Brain microvascular endothelial cell (primary cell): Measurements from ENCODE around the gene GRPEL1.

Experiments used
- DNase-seq: peaks from one replicate; pipeline ENCODE4 v3.0.0-alpha.2; 2020
- H3K27ac ChIP-seq: fragments of 250-450 bp; sonication (Bioruptor Pico); 2 replicates; pipeline ENCODE4 v1.5.1; 2020; ENCODE audit warnings: mild to moderate bottlenecking, moderate library complexity
- H3K27me3 ChIP-seq: fragments of 250-450 bp; sonication (Bioruptor Pico); replicated peaks from 2 replicates; pipeline ENCODE4 v1.5.1; 2020; ENCODE audit warnings: mild to moderate bottlenecking
- H3K36me3 ChIP-seq: fragments of 250-450 bp; sonication (Bioruptor Pico); replicated peaks from 2 replicates; pipeline ENCODE4 v1.5.1; 2020; ENCODE audit warnings: mild to moderate bottlenecking
- H3K4me3 ChIP-seq: 2 replicates; pipeline ENCODE4 v1.5.1; 2011; ENCODE audit warnings: low read depth, mild to moderate bottlenecking, control low read depth, low read length, moderate library complexity
- in situ Hi-C: cut with HindIII; loops from 2 replicates; pipeline ENCODE4 v1.10.0; 2017; ENCODE audit warnings: low sequenced_read_pairs, low pct_ligation_motif_present
- TF ChIP-seq, protein P1 (sequence below): IDR thresholded peaks from 2 replicates; pipeline ENCODE4 v1.5.1; 2011; ENCODE audit warnings: low read depth, mild to moderate bottlenecking, moderate library complexity, low read length, control low read depth, inconsistent platforms; ENCODE audit errors: missing control alignments

GRPEL1 gene

DNA sequence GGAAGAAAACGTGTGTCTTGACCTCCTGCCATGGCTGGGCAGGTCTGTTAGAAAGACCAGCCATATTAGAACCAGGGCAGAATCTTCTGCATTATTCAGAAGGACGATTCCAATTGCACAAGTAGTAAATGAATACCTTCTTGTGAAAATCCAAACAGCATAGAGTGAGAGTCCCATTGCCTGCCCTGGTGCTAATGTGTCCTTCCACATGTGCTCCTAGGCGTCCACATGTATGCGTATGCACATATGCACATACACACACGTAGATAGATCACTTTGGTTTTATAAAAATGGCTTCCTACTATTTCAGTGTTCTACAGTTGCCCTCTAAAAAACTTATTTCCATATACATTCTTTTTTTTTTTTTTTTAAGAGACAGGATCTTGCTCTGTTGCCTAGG, 10.2 kb upstream of the GRPEL1 start:
- Histone ChIP-seq H3K27me3 (peaks cover 3% of the 10 kb centered on the region), H3K4me3 (no peak overlapping the region), H3K27ac (no peak overlapping the region), H3K36me3 (no peaks in the 10 kb centered on the region)
- in situ Hi-C loops: no loop called here
- TF ChIP-seq, protein P1, sequence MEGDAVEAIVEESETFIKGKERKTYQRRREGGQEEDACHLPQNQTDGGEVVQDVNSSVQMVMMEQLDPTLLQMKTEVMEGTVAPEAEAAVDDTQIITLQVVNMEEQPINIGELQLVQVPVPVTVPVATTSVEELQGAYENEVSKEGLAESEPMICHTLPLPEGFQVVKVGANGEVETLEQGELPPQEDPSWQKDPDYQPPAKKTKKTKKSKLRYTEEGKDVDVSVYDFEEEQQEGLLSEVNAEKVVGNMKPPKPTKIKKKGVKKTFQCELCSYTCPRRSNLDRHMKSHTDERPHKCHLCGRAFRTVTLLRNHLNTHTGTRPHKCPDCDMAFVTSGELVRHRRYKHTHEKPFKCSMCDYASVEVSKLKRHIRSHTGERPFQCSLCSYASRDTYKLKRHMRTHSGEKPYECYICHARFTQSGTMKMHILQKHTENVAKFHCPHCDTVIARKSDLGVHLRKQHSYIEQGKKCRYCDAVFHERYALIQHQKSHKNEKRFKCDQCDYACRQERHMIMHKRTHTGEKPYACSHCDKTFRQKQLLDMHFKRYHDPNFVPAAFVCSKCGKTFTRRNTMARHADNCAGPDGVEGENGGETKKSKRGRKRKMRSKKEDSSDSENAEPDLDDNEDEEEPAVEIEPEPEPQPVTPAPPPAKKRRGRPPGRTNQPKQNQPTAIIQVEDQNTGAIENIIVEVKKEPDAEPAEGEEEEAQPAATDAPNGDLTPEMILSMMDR: no peak
- DNase-seq: no peak

- Histone ChIP-seq H3K36me3 (no peaks in the 10 kb centered on the region), H3K4me3 (no peak overlapping the region), H3K27me3 (peaks cover 3% of the 10 kb centered on the region), H3K27ac (no peak overlapping the region)
- no peak for DNase-seq
- in situ Hi-C loops: no loop called here
- TF ChIP-seq, protein P1: no peak
Measured at GRCh38 chr4:7077371-7077770, 9.5 kb upstream of the GRPEL1 start.

GRCh38 chr4:7076696-7077082, 8.8 kb upstream of the GRPEL1 start:
- Histone ChIP-seq H3K36me3 (no peaks in the 10 kb centered on the region), H3K27ac (no peak overlapping the region), H3K4me3 (no peak overlapping the region), H3K27me3 (no peaks in the 10 kb centered on the region)
- no peak for DNase-seq
- in situ Hi-C loops: no loop called here
- TF ChIP-seq, protein P1: no peak

DNA sequence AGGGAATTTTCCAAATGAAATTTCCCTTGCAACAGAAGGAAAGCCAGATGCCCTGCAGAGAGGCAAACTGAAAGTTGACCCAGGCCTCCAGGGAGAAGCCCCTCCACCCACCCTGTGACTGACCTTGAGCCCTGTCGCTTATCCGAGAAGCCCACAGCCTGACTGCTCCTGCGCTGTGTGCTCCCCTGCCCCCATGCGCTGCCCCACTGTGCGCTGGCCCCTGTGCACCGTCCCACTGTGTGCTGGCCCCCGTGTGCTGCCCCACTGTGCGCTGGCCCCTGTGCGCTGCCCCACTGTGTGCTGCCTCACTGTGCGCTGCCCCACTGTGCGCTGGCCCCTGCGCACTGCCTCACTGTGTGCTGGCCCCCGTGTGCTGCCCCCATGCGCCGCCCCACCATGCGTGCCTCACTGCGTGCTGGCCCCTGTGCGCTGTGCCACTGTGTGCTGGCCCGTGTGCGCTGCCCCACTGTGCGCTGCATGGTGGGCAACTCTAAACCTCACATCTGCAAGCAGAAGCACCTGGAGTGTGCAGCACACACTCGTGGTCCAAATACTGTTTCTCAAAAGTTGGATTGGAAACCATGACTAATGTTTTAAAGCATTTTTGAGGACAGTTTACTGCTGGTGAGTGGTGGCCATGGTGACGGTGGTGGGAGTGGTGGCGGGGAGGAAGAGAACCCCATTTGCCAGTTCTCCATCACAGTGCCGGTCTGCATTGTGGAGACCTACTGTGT, 8.3 kb upstream of the GRPEL1 start:
- Histone ChIP-seq H3K27ac (no peak overlapping the region), H3K27me3 (no peaks in the 10 kb centered on the region), H3K4me3 (no peak overlapping the region), H3K36me3 (no peaks in the 10 kb centered on the region)
- in situ Hi-C loops: no loop called here
- no peak for DNase-seq
- TF ChIP-seq, protein P1: no peak

GRCh38 chr4:7074426-7074825, 6.6 kb upstream of the GRPEL1 start:
- TF ChIP-seq, protein P1: no peak
- Histone ChIP-seq H3K4me3 (no peak overlapping the region), H3K36me3 (no peaks in the 10 kb centered on the region), H3K27ac (no peak overlapping the region), H3K27me3 (no peaks in the 10 kb centered on the region)
- no peak for DNase-seq
- in situ Hi-C loops: no loop called here
